HG03196 (cell line): ENCODE data around the gene TET1.
"Not testable (repeated sequence)": the region's sequence is repeated elsewhere in the genome, so short reads cannot be mapped to it uniquely, and the experiment has no call there.

Experiments
- ATAC-seq: cut with Tn5 transposase; IDR thresholded peaks from one replicate; pipeline ENCODE4 v1.9.1; 2021; ENCODE audit not compliant: unreplicated experiment

TET1 gene

GRCh38 chr10:68606918-68607317, 46.8 kb downstream of the TET1 start:
- no peak for ATAC-seq

- not testable (repeated sequence) for ATAC-seq
These were observed 49.9 kb downstream of the TET1 start for GRCh38 chr10:68610023-68610422.

GRCh38 chr10:68611227-68611626, 51.1 kb downstream of the TET1 start:
- ATAC-seq: no peak

GRCh38 chr10:68613974-68614373, 53.8 kb downstream of the TET1 start:
- not testable (repeated sequence) for ATAC-seq

GRCh38 chr10:68617691-68618090, 57.6 kb downstream of the TET1 start:
- ATAC-seq: not testable (repeated sequence)

- ATAC-seq: no peak
These were observed 58.1 kb downstream of the TET1 start for GRCh38 chr10:68618234-68618633.

- ATAC-seq: no peak
These were observed 59.5 kb downstream of the TET1 start for GRCh38 chr10:68619595-68619994.

- no peak for ATAC-seq
These were observed 65.3 kb downstream of the TET1 start for GRCh38 chr10:68625316-68625921.

GRCh38 chr10:68628576-68629127, 68.5 kb downstream of the TET1 start:
- no peak for ATAC-seq

- not testable (repeated sequence) for ATAC-seq
These were observed 72.1 kb downstream of the TET1 start for GRCh38 chr10:68632271-68632560.

- ATAC-seq: no peak
These were observed 73.1 kb downstream of the TET1 start for GRCh38 chr10:68633281-68633680.

GRCh38 chr10:68633816-68634466, 73.8 kb downstream of the TET1 start:
- ATAC-seq: no peak

GRCh38 chr10:68636335-68636734, 76.2 kb downstream of the TET1 start:
- no peak for ATAC-seq

GRCh38 chr10:68643550-68643949, 83.4 kb downstream of the TET1 start:
- not testable (repeated sequence) for ATAC-seq

- ATAC-seq: no peak
These were observed 87.7 kb downstream of the TET1 start for GRCh38 chr10:68647672-68648341.

GRCh38 chr10:68655620-68656126, 95.5 kb downstream of the TET1 start:
- ATAC-seq: no peak

- ATAC-seq: no peak
These were observed 105.7 kb downstream of the TET1 start for GRCh38 chr10:68665841-68666240.

GRCh38 chr10:68666280-68666760, 106.2 kb downstream of the TET1 start:
- ATAC-seq: no peak

- no peak for ATAC-seq
These were observed 108.1 kb downstream of the TET1 start for GRCh38 chr10:68668231-68668630.

GRCh38 chr10:68668972-68669371, 108.8 kb downstream of the TET1 start:
- no peak for ATAC-seq

GRCh38 chr10:68684413-68684812, 124.3 kb downstream of the TET1 start:
- no peak for ATAC-seq

- no peak for ATAC-seq
These were observed 135.9 kb downstream of the TET1 start for GRCh38 chr10:68696018-68696417.
